GM18870 (cell line): ENCODE measurements around the gene PICALM.
A peak's percentile ranks its signal among the peaks of the same experiment; 100 is the strongest.

Source experiments
- ATAC-seq: cut with Tn5 transposase; IDR thresholded peaks from one replicate; pipeline ENCODE4 v1.9.1; 2021; ENCODE audit warnings: moderate library complexity; ENCODE audit not compliant: unreplicated experiment

The PICALM gene

GRCh38 chr11:86050196-86050709 lies 18.6 kb downstream of the PICALM start:
- no peak for ATAC-seq

GRCh38 chr11:86047275-86047991 lies 21.5 kb downstream of the PICALM start:
- ATAC-seq: peak; percentile 38

GRCh38 chr11:86046116-86046515 lies 22.8 kb downstream of the PICALM start:
- no peak for ATAC-seq

- ATAC-seq: no peak
These were observed 24.9 kb downstream of the PICALM start for GRCh38 chr11:86043765-86044503.

- no peak for ATAC-seq
These were observed 26.9 kb downstream of the PICALM start for GRCh38 chr11:86041975-86042378.

- ATAC-seq: no peak
These were observed 27.7 kb downstream of the PICALM start for GRCh38 chr11:86040919-86041850.

GRCh38 chr11:86039094-86039493 lies 29.8 kb downstream of the PICALM start:
- ATAC-seq: no peak

GRCh38 chr11:86037743-86038142 lies 31.1 kb downstream of the PICALM start:
- ATAC-seq: no peak

- no peak for ATAC-seq
These were observed 33.0 kb downstream of the PICALM start for GRCh38 chr11:86035920-86036319.

- no peak for ATAC-seq
These were observed 33.7 kb downstream of the PICALM start for GRCh38 chr11:86035164-86035563.

GRCh38 chr11:86034710-86035109 lies 34.2 kb downstream of the PICALM start:
- no peak for ATAC-seq

- no peak for ATAC-seq
These were observed 47.5 kb downstream of the PICALM start for GRCh38 chr11:86021377-86021776.

GRCh38 chr11:86018249-86018648 lies 50.6 kb downstream of the PICALM start:
- no peak for ATAC-seq

- no peak for ATAC-seq
These were observed 52.4 kb downstream of the PICALM start for GRCh38 chr11:86016451-86016850.

GRCh38 chr11:86015699-86016098 lies 53.2 kb downstream of the PICALM start:
- no peak for ATAC-seq

- no peak for ATAC-seq
These were observed 54.7 kb downstream of the PICALM start for GRCh38 chr11:86014221-86014620.

GRCh38 chr11:86013713-86014112 lies 55.2 kb downstream of the PICALM start:
- ATAC-seq: no peak

GRCh38 chr11:86011175-86011574 lies 57.7 kb downstream of the PICALM start:
- ATAC-seq: no peak

- no peak for ATAC-seq
These were observed 65.2 kb downstream of the PICALM start for GRCh38 chr11:86003654-86004053.

GRCh38 chr11:86002431-86002830 lies 66.5 kb downstream of the PICALM start:
- ATAC-seq: no peak

- no peak for ATAC-seq
These were observed 77.4 kb downstream of the PICALM start for GRCh38 chr11:85991508-85991907.
